ENCODE measurements around the gene SEL1L2.

SEL1L2 gene

GRCh38 chr20:13817342-13817741 is 173.1 kb downstream of the SEL1L2 start:
- no peak for TF ChIP-seq CTCF (IDR thresholded peaks at IDR 0.05)
- H3K36me3 ChIP-seq (ENCODE audit: control insufficient read depth, insufficient read depth, low read length): no peaks in the 10 kb centered on the region
- no peak overlapping the region for H3K27ac ChIP-seq
- no peak overlapping the region for H3K4me3 ChIP-seq (ENCODE audit: low read depth, low read length)
- no peaks in the 10 kb centered on the region for H3K9me3 ChIP-seq (ENCODE audit: control insufficient read depth, low read length)
- no peaks in the 10 kb centered on the region for H3K4me1 ChIP-seq
- H3K9ac ChIP-seq: no peak overlapping the region
- H3K4me2 ChIP-seq (ENCODE audit: low read length): no peak overlapping the region
- H3K79me2 ChIP-seq: no peaks in the 10 kb centered on the region
- no peak overlapping the region for H2AFZ ChIP-seq
- no peaks in the 10 kb centered on the region for H3K27me3 ChIP-seq (ENCODE audit: control insufficient read depth, insufficient read depth, low read length)

- H3K9ac ChIP-seq: no peak overlapping the region
- H3K4me3 ChIP-seq (ENCODE audit: low read depth, low read length): no peak overlapping the region
- no peaks in the 10 kb centered on the region for H3K79me2 ChIP-seq
- H3K27ac ChIP-seq: no peak overlapping the region
- no peak overlapping the region for H2AFZ ChIP-seq
- no peak for TF ChIP-seq CTCF (IDR thresholded peaks at IDR 0.05)
- no peaks in the 10 kb centered on the region for H3K9me3 ChIP-seq (ENCODE audit: control insufficient read depth, low read length)
- H3K27me3 ChIP-seq (ENCODE audit: control insufficient read depth, insufficient read depth, low read length): no peaks in the 10 kb centered on the region
- H3K36me3 ChIP-seq (ENCODE audit: control insufficient read depth, insufficient read depth, low read length): no peaks in the 10 kb centered on the region
- H3K4me2 ChIP-seq (ENCODE audit: low read length): no peak overlapping the region
- no peaks in the 10 kb centered on the region for H3K4me1 ChIP-seq
These were observed 173.7 kb downstream of the SEL1L2 start for GRCh38 chr20:13816757-13817156.

GRCh38 chr20:13814672-13815071 is 175.7 kb downstream of the SEL1L2 start:
- no peaks in the 10 kb centered on the region for H3K36me3 ChIP-seq (ENCODE audit: control insufficient read depth, insufficient read depth, low read length)
- no peaks in the 10 kb centered on the region for H3K79me2 ChIP-seq
- H3K4me1 ChIP-seq: no peaks in the 10 kb centered on the region
- no peak overlapping the region for H2AFZ ChIP-seq
- no peak for TF ChIP-seq CTCF (IDR thresholded peaks at IDR 0.05)
- no peak overlapping the region for H3K9ac ChIP-seq
- no peaks in the 10 kb centered on the region for H3K27me3 ChIP-seq (ENCODE audit: control insufficient read depth, insufficient read depth, low read length)
- no peaks in the 10 kb centered on the region for H3K9me3 ChIP-seq (ENCODE audit: control insufficient read depth, low read length)
- H3K4me3 ChIP-seq (ENCODE audit: low read depth, low read length): no peak overlapping the region
- H3K27ac ChIP-seq: no peak overlapping the region
- no peak overlapping the region for H3K4me2 ChIP-seq (ENCODE audit: low read length)

- H2AFZ ChIP-seq: no peak overlapping the region
- H3K9me3 ChIP-seq (ENCODE audit: control insufficient read depth, low read length): no peaks in the 10 kb centered on the region
- H3K9ac ChIP-seq: no peak overlapping the region
- H3K4me2 ChIP-seq (ENCODE audit: low read length): no peak overlapping the region
- H3K36me3 ChIP-seq (ENCODE audit: control insufficient read depth, insufficient read depth, low read length): no peaks in the 10 kb centered on the region
- no peaks in the 10 kb centered on the region for H3K79me2 ChIP-seq
- no peak overlapping the region for H3K27ac ChIP-seq
- H3K4me3 ChIP-seq (ENCODE audit: low read depth, low read length): no peak overlapping the region
- H3K4me1 ChIP-seq: no peaks in the 10 kb centered on the region
- no peak for TF ChIP-seq CTCF (IDR thresholded peaks at IDR 0.05)
- no peaks in the 10 kb centered on the region for H3K27me3 ChIP-seq (ENCODE audit: control insufficient read depth, insufficient read depth, low read length)
These were observed 176.5 kb downstream of the SEL1L2 start for GRCh38 chr20:13813910-13814309.

GRCh38 chr20:13810446-13810845 is 180.0 kb downstream of the SEL1L2 start:
- Histone ChIP-seq H3K79me2 (no peaks in the 10 kb centered on the region), H3K36me3 (ENCODE audit: control insufficient read depth, insufficient read depth, low read length) (no peaks in the 10 kb centered on the region)
- TF ChIP-seq CTCF (IDR thresholded peaks at IDR 0.05): no peak

More at GRCh38 chr20:13810446-13810845, 180.0 kb downstream of the SEL1L2 start:
- H3K4me2 ChIP-seq (ENCODE audit: low read length): no peak overlapping the region
- H3K27ac ChIP-seq: no peak overlapping the region
- H3K9ac ChIP-seq: no peak overlapping the region
- H3K4me1 ChIP-seq: no peaks in the 10 kb centered on the region
- H3K27me3 ChIP-seq (ENCODE audit: control insufficient read depth, insufficient read depth, low read length): no peaks in the 10 kb centered on the region
- H2AFZ ChIP-seq: no peak overlapping the region
- H3K4me3 ChIP-seq (ENCODE audit: low read depth, low read length): no peak overlapping the region
- no peaks in the 10 kb centered on the region for H3K9me3 ChIP-seq (ENCODE audit: control insufficient read depth, low read length)
